HG03097 (cell line): ENCODE results near the gene ATXN10.

Experiments
- ATAC-seq: cut with Tn5 transposase; IDR thresholded peaks from one replicate; pipeline ENCODE4 v1.9.1; 2021; ENCODE audit not compliant: unreplicated experiment, low FRiP score

Gene ATXN10

DNA sequence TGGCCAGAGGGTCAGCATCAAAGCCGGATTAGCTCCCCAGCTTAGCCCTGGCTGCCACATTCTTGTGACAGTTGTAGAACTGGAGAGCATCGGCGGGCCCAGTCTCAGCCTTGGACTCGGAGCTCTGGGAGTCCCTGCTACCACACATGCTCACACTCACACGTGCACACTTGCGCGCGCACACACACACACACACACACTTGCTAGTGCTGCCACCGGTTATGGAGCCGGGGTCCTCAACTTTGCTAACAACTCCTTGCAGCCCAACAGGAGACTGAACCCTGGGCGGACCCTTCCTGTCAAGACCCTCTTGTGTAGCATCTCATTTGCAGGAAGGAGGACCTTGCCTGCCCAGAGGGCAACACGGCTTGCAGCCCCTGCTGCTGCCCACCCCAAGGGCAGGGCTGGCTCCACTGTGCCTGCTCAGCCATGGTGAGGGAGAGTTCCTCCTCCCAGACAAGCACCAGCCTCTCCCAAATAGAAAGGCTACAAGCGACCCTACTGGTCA, 197.8 kb downstream of the ATXN10 start:
- no peak for ATAC-seq

GRCh38 chr22:45870011-45870410, 198.4 kb downstream of the ATXN10 start:
- ATAC-seq, result no peak

DNA sequence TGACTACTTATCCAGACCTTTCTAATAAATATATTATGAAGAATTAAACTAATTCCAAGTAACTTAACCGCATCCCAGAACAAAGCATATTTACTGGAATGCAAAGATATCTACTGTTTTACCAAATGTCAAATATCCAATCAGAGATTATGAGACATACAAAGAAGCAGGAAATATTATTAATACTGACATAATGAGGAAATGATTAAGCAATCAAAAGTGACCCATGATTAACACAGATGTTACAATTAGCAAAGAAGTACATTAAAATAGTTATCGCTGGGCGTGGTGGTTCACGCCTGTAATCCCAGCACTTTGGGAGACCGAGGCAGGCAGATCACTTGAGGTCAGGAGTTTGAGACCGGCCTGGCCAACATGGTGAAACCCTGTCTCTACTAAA, 200.1 kb downstream of the ATXN10 start:
- no peak for ATAC-seq

- ATAC-seq, result no peak
These were observed 201.1 kb downstream of the ATXN10 start for GRCh38 chr22:45872659-45873263.

DNA sequence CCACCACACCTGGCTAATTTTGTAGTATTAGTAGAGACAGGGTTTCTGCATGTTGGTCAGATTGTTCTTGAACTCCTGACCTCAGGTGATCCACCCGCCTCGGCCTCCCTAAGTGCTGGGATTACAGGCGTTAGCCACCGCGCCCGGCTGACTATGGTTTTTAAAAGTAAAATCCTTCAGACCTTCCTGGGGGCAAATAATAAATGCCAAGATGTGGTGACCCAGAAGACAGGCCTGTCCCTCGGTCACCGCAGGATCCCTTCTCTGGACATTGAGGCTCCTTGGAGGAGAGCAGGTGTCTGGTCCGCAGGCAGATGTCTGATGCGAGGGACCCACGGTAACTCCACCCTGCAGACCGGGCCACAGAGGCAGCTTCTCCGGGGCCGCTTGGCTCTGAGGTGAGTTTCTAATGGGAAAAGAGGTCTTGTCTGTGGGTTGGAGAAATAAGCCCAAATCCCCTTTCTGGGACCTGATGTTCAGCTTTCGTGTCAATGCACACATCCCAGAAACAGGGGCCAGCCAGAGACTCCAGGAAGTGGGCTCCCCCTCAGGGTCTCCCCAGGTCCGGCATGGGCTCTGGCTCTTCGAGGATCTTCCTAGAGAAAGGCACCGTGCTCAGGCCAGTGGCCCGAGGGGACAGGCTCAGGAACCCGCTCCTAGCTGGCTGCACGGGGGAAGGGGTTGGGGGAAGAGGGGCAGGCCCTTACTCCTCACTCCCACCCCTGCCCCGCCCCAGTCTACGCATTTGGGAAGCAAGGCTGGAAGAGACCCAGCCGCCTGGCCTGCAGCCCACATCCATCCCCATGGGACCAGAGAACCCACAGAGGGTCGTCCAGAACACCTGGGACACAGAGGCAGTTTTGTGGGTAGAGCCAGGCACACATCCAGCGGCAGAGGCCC, 204.8 kb downstream of the ATXN10 start:
- ATAC-seq, result no peak

GRCh38 chr22:45877036-45877380, 205.4 kb downstream of the ATXN10 start:
- no peak for ATAC-seq

GRCh38 chr22:45877651-45878050, 206.0 kb downstream of the ATXN10 start:
- ATAC-seq, result no peak

GRCh38 chr22:45878051-45878781, 206.6 kb downstream of the ATXN10 start:
- ATAC-seq, result no peak

DNA sequence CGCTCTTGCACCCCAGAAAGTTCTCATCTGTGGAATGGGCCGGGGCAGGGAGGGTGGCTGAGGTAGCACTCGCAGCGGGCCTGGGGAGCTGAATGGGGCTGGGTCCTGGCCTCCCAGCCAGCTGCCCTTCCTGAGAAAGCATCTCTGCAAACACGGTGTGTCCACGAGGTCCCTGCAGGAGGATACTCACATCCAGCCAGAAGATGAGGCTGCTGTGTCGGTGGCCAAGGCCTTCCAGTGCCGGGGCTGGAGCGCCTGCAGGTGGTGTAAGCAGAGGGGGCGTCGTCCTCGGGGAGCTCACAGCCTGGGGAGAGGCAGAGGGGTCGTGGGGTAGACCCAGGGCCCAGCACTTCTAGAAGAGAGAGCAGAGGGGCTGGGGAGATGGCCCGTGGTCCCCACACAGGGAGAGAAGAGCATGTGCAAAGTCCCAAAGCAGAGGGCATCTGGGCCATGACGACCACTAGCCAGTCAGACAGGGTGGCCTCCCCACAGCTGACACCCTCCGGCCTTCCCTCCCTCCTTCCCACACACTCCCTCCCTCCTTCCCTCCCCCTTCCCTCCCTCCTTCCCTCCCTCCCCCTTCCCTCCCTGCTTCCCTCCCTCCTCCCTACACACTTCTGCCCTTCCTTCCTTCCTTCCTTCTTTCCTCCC, 207.4 kb downstream of the ATXN10 start:
- ATAC-seq, result no peak

- no peak for ATAC-seq
These were observed 207.9 kb downstream of the ATXN10 start for GRCh38 chr22:45879552-45879949.

DNA sequence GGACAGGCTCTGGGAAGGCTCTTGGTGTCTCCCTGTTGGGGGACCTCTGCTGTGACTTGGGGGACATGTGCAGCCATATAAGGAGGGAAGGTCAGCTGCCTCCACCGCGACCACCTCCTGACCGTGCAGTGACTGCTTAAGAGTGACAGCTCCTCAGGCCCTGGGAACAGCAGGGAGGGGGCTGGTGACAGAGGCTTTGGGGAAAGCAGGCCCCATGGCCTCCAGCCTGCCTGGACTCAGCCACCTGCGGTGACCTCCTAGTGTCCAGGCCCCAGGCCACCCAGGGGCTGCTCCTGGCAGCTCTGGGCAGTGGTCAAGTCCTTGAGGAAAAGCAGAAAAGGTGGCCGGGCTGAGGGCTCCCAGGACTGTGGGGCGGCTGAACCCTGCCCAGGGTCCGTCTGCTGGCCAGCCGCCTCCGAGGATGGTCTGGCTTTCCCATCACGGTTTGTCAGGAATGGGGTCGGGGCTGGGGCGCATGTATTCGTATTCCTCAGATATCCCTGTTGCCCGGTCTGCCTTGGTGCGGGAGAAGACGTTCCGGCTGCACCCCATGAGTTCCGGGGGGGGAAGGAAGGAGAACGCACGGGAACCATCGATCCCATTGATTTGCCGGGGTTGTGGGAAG, 208.6 kb downstream of the ATXN10 start:
- no peak for ATAC-seq

GRCh38 chr22:45880716-45881523, 209.3 kb downstream of the ATXN10 start:
- ATAC-seq, result no peak

GRCh38 chr22:45881524-45881875, 209.9 kb downstream of the ATXN10 start:
- ATAC-seq, result no peak

- ATAC-seq, result no peak
These were observed 211.5 kb downstream of the ATXN10 start for GRCh38 chr22:45882881-45883810.

DNA sequence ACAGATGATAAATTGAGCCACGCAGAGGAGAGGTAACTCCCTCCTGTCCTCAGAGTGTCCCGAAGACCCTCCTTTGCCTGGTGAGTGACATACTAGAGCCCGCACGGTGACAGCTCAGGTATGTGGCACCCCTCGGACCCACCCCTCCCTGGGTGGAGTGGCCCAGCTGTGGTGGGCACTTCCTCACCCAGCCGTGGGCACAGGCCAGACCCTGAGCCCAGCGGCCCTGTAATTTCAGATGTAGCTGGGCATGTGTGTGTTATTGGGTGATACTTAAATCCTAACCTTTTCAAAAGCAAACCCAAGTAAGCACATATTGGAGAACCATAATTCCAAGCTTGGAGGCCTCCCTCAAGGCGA, 212.2 kb downstream of the ATXN10 start:
- ATAC-seq, result no peak

DNA sequence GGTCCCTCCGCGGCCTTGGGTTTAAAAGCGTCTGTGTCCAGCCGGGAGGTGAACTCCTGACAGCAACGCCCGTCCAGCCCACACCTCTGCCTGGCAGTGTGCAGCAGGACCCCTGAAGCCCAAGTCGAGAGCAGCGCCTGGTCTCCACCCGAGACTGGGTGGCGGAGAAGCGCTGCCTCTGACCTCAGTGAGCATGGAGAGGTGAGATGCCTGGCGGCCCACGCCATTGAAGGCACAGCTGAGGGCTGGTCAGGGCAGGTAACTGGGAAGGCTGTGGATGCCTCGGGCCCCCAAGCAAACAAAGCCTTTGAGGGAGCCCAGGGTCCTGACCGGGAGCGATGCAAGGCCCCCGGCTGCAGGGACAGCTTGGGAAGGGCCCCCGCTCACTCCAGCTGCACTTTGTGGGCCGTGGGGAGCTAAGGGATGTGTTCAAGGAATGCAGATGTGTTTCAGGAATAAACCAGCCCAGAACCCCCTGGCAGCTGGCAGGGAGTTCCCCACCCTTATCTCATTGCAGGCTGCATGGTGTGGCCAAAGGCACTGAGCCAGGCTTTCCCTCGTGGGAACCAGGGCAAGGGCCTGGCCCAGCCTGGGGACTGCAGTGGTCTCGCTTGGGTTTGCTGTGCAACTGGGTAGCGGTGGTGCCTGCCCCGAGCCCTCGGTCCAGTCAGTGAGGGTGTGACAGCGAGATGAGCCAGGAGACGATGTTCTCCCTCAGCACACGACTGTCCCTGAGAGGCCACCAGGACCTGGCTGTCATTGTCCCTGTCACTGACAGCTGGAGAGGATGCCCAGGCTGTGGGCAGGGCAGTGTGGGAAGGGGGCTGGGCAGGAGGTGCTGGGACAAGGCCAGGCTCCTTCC, 212.8 kb downstream of the ATXN10 start:
- no peak for ATAC-seq

DNA sequence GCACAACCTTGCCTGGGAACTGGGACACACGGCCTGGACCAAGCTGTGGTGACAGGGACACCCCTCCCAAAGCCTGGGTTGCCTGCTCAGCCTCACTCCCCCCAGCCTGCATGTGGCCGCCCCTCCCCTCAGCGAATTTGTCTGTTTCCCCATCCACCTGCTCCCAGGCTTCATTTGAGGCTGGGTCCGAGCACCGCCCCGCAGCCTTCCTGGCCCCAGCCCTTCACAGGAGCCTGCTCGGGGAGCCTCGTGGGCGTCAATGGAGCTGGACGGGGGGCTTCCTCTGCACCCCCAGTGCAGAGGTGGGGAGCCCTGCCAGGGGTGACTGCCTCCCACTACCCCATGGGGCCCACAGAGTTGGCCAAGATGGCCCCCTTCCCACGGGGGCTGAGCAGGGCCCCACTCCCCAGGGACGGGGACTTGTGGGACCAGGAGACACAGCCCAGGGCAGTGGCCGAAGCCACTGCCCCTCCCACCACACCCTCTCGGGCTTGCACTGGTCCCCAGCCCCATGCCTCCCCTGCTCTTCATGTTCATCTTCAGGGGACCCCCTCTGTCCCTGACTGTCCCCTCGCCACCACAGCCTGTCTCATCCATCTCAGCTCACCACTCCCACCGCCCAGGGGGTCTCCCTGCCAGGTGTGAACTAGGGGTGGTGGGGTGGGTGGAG, 213.7 kb downstream of the ATXN10 start:
- no peak for ATAC-seq
